NCI-H1105 (cell line): ENCODE data around the gene SDK1.
"Not testable (repeated sequence)": the region's sequence is repeated elsewhere in the genome, so short reads cannot be mapped to it uniquely, and the experiment has no call there.

Experiments
- DNase-seq: peaks from one replicate; lab custom pipeline; 2025; lab: John Stamatoyannopoulos, UW

SDK1 gene

GRCh38 chr7:3725155-3726059, 424.4 kb downstream of the SDK1 start:
- no peak for DNase-seq

- DNase-seq: no peak
Measured at GRCh38 chr7:3730276-3730675, 429.2 kb downstream of the SDK1 start.

GRCh38 chr7:3732395-3733005, 431.4 kb downstream of the SDK1 start:
- DNase-seq: no peak

- DNase-seq: no peak
Measured at GRCh38 chr7:3733541-3734140, 432.6 kb downstream of the SDK1 start.

GRCh38 chr7:3738964-3739363, 437.9 kb downstream of the SDK1 start:
- DNase-seq: no peak

GRCh38 chr7:3739983-3740382, 438.9 kb downstream of the SDK1 start:
- no peak for DNase-seq

- DNase-seq: no peak
Measured at GRCh38 chr7:3747467-3747866, 446.4 kb downstream of the SDK1 start.

- DNase-seq: no peak
Measured at GRCh38 chr7:3748389-3748788, 447.3 kb downstream of the SDK1 start.

- DNase-seq: no peak
Measured at GRCh38 chr7:3753868-3754267, 452.8 kb downstream of the SDK1 start.

GRCh38 chr7:3754493-3755341, 453.7 kb downstream of the SDK1 start:
- DNase-seq: peak; percentile 78

GRCh38 chr7:3755778-3756453, 454.9 kb downstream of the SDK1 start:
- DNase-seq: not testable (repeated sequence)

- no peak for DNase-seq
Measured at GRCh38 chr7:3757059-3757458, 456.0 kb downstream of the SDK1 start.

- no peak for DNase-seq
Measured at GRCh38 chr7:3760651-3761050, 459.6 kb downstream of the SDK1 start.

GRCh38 chr7:3762146-3762831, 461.2 kb downstream of the SDK1 start:
- no peak for DNase-seq

GRCh38 chr7:3767917-3768777, 467.1 kb downstream of the SDK1 start:
- no peak for DNase-seq

GRCh38 chr7:3771906-3772305, 470.9 kb downstream of the SDK1 start:
- no peak for DNase-seq

- DNase-seq: no peak
Measured at GRCh38 chr7:3778345-3778744, 477.3 kb downstream of the SDK1 start.

- DNase-seq: no peak
Measured at GRCh38 chr7:3780016-3780415, 479.0 kb downstream of the SDK1 start.

GRCh38 chr7:3780525-3780924, 479.5 kb downstream of the SDK1 start:
- no peak for DNase-seq

- DNase-seq: no peak
Measured at GRCh38 chr7:3781607-3782006, 480.6 kb downstream of the SDK1 start.
